Uterus (tissue), 2 donors: ENCODE data around the gene APOL5.

Experiments
- CTCF ChIP-seq, 4 experiments: fragments of 200-600 bp in 2 of 4; fragments of 450-650 bp in 2 of 4; sonication (generic) in 2 of 4; IDR thresholded peaks; one replicate each; pipeline ENCODE4 v1.5.1; 2016 to 2019; ENCODE audit warnings: antibody characterized with exemption in 4 of 4, mild to moderate bottlenecking in 2 of 4, moderate library complexity in 1 of 4
- POLR2A ChIP-seq, 2 donors: fragments of 450-650 bp; IDR thresholded peaks; one replicate each; pipeline ENCODE4 v1.6.1; 2016; ENCODE audit warnings: antibody characterized with exemption in 2 of 2, mild to moderate bottlenecking in 1 of 2, moderate library complexity in 1 of 2

GRCh38 chr22:35727436-35727835 is 9.8 kb downstream of the APOL5 start:
- TF ChIP-seq CTCF (IDR thresholded peaks at IDR 0.05) = no peak
- no peak for TF ChIP-seq POLR2A (IDR thresholded peaks at IDR 0.05)
